HG03095 (cell line): ENCODE results near the gene TSPAN14.

Source experiments
- ATAC-seq: cut with Tn5 transposase; IDR thresholded peaks from one replicate; pipeline ENCODE4 v1.9.1; 2021; ENCODE audit warnings: moderate library complexity; ENCODE audit not compliant: unreplicated experiment

The TSPAN14 gene

GRCh38 chr10:80421707-80422536 lies 32.2 kb upstream of the TSPAN14 start:
- peak; percentile 94 for ATAC-seq

DNA sequence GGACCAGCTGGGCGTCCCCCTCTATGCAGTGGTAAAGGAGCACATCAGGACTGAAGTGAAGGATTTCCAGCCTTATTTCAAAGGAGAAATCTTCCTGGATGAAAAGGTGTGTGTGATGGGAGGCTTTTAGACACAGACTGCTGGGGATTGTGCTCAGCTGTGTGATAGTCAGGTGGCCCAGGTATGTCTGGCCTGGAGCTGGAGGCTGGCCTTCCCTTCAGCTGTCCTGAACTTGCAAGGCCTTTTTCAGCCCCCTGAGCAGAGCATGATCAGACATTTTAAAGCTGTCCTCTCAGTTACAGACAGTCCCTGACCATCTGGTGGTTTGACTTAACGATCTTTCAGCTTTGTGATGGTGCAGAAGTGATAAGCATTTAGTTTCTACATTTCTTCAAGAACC lies 28.2 kb upstream of the TSPAN14 start:
- no peak for ATAC-seq

- no peak for ATAC-seq
Measured at GRCh38 chr10:80427541-80427940, 26.6 kb upstream of the TSPAN14 start.

- no peak for ATAC-seq
Measured at GRCh38 chr10:80429521-80429973, 24.6 kb upstream of the TSPAN14 start.

DNA sequence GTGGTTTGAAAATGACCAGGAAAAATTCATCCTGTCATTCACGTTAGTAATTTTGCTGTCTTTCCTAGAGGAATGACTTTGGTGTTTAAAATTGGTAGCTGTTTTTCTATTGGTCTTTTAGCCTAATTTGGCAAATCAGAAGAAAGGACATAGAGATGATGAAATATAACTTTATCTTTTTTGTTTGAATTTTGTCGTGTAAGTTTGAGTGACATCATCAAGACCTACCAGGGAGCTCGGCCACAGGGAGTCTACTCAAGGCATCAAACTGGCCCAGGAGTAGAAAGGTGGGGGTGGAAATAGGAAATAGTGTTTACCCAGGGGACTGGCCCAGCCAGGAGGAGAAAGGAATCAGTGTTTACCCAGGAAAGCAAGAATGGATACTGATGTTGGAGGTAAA lies 21.0 kb upstream of the TSPAN14 start:
- ATAC-seq: no peak

DNA sequence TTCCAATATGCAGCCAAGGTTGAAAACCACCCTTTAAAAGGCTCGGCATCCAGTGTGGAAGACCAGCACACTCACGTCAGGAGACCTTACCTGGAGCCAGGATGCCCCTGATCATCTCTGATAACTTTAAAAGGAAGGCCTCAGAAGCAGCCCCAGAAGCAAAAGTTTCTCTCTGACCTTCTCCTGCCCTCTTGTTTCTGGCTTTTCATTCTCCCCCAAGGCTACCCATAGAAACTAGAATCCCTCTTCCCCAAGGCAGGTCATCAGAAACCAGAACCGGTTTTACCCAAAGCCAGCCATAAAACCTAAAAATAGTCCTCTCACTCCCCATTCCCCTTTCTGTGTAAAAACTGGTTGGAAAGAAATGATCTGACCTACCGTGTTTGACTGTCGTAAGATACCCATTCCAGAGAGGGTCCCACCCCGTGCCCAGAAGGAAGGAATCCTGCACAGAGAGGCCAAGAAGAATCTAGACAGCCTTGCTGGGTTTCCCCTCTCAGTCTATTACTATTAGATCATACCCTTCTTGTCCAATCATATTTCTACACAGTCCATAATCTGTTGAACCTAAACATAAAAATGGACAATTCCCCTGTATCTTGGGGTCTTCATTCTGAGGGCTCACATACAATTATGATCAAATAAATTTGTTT lies 17.5 kb upstream of the TSPAN14 start:
- no peak for ATAC-seq

DNA sequence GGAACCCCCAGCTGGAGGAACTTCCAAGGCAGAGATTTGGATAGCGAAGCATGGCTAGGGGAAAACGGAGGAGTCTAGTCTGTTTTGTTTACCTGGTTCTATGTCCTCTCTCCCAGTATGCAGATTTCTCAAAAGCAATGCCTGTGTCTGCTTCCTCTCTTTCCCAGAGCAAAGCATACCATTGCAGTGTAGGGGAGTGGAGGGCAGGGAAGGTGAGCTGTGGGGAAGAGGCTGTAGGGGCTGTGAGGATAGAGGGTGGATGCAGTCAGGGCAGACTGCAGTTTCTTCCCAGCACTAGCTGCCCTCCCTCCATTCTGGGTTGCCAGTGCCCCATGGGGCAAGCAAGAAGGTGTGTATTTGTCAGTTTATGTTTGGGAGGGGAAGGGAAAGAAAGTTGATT lies 16.9 kb upstream of the TSPAN14 start:
- ATAC-seq: no peak

- no peak for ATAC-seq
Measured at GRCh38 chr10:80441831-80442230, 12.3 kb upstream of the TSPAN14 start.

DNA sequence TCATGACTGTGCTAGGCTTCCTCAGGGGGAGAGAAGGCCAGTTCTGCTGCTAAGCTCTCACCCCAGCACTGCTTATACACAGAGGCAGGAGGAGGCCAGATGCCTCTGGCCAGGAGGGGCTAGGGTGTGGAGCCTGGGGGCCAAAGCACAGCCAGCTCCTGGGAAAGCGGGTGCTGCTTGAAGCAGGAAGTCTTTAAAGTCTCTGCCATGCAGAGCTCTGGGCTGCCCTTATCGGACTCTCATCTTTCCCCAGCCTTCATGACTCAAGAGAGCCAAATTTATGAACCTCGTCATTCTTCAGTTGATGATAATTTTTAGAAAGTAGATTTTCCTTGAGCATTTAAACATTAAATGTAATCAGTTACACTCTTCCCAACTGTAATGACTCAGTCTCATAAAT lies 11.2 kb upstream of the TSPAN14 start:
- no peak for ATAC-seq

- peak; percentile 65 for ATAC-seq
Measured at GRCh38 chr10:80443531-80443974, 10.6 kb upstream of the TSPAN14 start.

DNA sequence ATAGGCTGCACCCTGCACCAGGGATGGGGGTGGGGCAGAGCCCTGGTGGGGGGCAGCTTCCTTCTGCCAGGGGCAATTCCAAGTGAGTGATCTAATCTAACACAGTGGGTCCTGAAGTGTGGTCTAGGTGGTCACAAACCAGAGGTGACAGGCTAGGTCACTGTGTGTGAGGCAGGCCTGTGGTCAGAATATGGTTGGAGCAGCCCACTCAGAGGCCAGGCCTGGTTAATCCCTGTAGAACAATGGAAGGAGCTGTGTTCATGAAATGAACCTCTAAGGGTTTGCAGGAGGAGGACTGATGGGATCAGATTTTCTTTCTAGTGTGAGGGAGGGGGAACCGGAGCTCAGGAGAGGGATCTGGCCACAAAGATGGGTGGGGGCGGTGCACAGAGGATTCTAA lies 10.0 kb upstream of the TSPAN14 start:
- no peak for ATAC-seq

DNA sequence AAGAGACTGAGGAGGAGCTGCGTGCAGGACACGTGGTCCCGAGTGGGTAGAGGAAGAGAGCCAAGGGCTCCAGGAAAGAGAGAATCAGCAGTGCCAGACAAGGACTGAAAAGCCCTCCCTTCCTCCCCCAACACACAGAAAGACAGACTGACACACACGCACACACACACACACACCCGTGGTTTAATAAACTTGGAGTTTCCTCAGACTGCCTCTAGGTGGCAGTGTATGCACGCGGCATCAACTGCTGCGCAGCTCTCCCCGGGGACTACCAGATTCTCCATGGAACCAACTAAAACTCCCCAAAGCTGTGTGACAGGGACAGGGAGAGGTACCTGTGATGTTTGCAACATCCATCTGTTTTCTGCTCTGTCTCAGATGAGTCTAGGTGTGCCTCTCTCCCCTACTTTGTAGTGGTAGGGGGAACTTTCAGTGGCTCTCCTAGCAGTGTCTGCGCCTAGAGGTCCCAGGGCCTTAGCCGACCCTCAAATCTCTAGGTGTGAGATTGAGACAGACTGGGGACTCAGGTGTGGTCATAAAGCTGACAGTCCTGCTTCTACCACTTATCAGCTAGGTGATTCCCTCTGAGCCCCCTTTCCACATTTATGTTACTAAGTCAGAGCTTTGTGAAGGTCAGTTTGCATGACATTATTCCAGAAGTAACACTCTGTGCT lies 9.3 kb upstream of the TSPAN14 start:
- peak; percentile 54 for ATAC-seq

- no peak for ATAC-seq
Measured at GRCh38 chr10:80447436-80448190, 6.5 kb upstream of the TSPAN14 start.

DNA sequence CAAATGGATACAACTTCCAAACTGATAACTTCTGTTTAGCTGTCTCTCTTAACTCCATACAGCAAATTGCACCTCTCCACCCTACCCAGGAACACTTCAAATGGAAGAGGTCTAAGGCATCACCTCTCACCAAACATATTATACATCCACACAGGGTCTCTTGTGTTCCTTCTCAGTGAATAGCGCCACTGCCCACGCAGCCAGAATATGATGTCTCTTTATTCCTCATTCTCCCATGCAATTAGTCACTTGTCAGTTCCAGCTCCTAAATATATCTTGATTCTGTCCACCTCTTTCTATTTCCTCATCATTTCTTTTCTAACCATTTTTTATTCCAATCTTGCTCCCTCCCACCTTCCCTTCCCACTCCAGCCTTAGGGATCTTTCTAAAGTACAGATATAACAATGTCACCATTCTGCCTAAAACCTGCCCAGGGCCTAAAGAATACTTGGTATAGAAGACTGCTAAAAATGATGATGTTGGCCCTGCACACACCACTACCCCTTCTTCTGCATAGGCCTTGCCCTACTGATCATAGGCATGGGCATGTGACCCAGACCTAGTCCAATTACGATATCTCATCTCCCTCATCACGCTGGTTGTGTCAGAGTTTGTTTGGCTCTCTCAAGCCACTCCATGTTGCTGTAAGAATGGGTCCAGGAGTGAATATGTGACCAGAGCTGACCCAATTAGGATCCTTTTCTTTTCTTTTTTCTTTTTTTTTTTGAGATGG lies 5.7 kb upstream of the TSPAN14 start:
- ATAC-seq: no peak

- no peak for ATAC-seq
Measured at GRCh38 chr10:80449520-80449919, 4.6 kb upstream of the TSPAN14 start.

- ATAC-seq: no peak
Measured at GRCh38 chr10:80451132-80451531, 3.0 kb upstream of the TSPAN14 start.

DNA sequence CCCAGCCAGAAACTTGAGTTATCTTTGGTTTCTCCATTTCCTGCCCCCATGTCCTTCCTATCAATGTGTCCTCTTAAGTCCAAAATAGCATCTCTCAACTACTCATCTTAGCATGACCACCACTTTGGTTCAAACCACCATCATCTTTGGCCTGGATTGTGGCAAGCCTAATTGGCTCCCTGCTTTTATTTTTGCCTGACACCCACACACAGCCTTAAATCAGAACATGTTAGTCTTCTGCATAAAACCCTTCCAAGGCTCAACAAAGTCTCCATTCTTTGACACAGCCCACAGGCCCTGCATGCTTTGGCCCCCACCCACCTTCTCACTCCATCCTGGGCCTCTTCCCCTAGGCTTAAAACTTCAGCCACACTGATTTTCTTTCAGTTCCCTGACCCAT lies 2.0 kb upstream of the TSPAN14 start:
- ATAC-seq: no peak

- no peak for ATAC-seq
Measured at GRCh38 chr10:80452640-80453039, 1.5 kb upstream of the TSPAN14 start.

- ATAC-seq: no peak
Measured at GRCh38 chr10:80453056-80453841, 861 bp upstream of the TSPAN14 start.
